A673 (cell line): Measurements from ENCODE around the gene WNT7A. TPM values are rescaled to one million over a fixed set of nuclear protein-coding genes. Genes with fewer than 3 reads are reported as not detected.

Experiments used
- BruUV-seq: library from RNA; stranded (reverse); fragments of 400-500 nt; replicated peaks from 2 replicates; lab custom pipeline; 2021; lab: Mats Ljungman, UMichigan
- CTCF ChIA-PET: fragments of 300-600 bp; sonication (Branson Sonifier 250); formaldehyde crosslinking; loops from one replicate; lab custom pipeline; 2022; ENCODE audit warnings: antibody characterized with exemption; lab: Charles Lee
- POLR2A ChIA-PET: fragments of 300-600 bp; sonication (Branson Sonifier 250); formaldehyde crosslinking; loops from one replicate; lab custom pipeline; 2022; ENCODE audit warnings: antibody characterized with exemption; ENCODE audit not compliant: low non-redundant PET; lab: Charles Lee
- DNase-seq: peaks from one replicate; pipeline ENCODE4 v3.0.0-alpha.2; 2015; ENCODE audit warnings: low spot score
- H3K27ac ChIP-seq: fragments of 200-600 bp; sonication (generic); 2 replicates; pipeline ENCODE4 v1.5.1; 2016; ENCODE audit warnings: mixed run types, low read depth, mild to moderate bottlenecking, mixed read lengths, antibody characterized with exemption, low read length; ENCODE audit not compliant: poor library complexity, severe bottlenecking
- H3K27me3 ChIP-seq: fragments of 200-600 bp; sonication (generic); replicated peaks from 2 replicates; pipeline ENCODE4 v1.6.1; 2017; ENCODE audit warnings: mixed run types, low read depth, mild to moderate bottlenecking, mixed read lengths, antibody characterized with exemption, low read length; ENCODE audit not compliant: insufficient read depth, poor library complexity
- H3K36me3 ChIP-seq: fragments of 200-600 bp; sonication (generic); 2 replicates; pipeline ENCODE4 v1.6.1; 2016; ENCODE audit warnings: mixed run types, mild to moderate bottlenecking, mixed read lengths, antibody characterized with exemption, low read length; ENCODE audit not compliant: insufficient read depth, poor library complexity, severe bottlenecking
- H3K4me1 ChIP-seq: fragments of 200-600 bp; sonication (generic); 2 replicates; pipeline ENCODE4 v1.6.1; 2017; ENCODE audit warnings: mixed run types, mild to moderate bottlenecking, mixed read lengths, antibody characterized with exemption, low read length; ENCODE audit not compliant: insufficient read depth, poor library complexity, severe bottlenecking
- H3K4me3 ChIP-seq: fragments of 200-600 bp; sonication (generic); 2 replicates; pipeline ENCODE4 v1.5.1; 2016; ENCODE audit warnings: low read depth, mixed run types, mild to moderate bottlenecking, mixed read lengths, low read length; ENCODE audit not compliant: poor library complexity, severe bottlenecking
- H3K9me3 ChIP-seq: fragments of 200-600 bp; sonication (generic); 2 replicates; pipeline ENCODE4 v1.6.1; 2016; ENCODE audit warnings: mixed run types, low read depth, mild to moderate bottlenecking, mixed read lengths, antibody characterized with exemption, low read length; ENCODE audit not compliant: poor library complexity, severe bottlenecking
- CTCF ChIP-seq: fragments of 300-800, 200-600 bp; sonication (generic); conservative IDR thresholded peaks from 2 replicates; pipeline ENCODE4 v1.5.1; 2017; ENCODE audit warnings: low read depth, mild to moderate bottlenecking, antibody characterized with exemption, low read length, moderate library complexity, mixed read lengths
- EZH2 ChIP-seq: fragments of 200-600 bp; sonication (generic); IDR thresholded peaks from 2 replicates; pipeline ENCODE4 v1.6.1; 2017; ENCODE audit warnings: borderline replicate concordance, low read depth, mild to moderate bottlenecking, mixed read lengths, antibody characterized with exemption, low read length; ENCODE audit not compliant: poor library complexity, severe bottlenecking
- intact Hi-C: fragments of 100-400 bp; cut with micrococcal nuclease; formaldehyde crosslinking; loops from one replicate; pipeline ENCODE4 v1.10.0; 2022; ENCODE audit not compliant: unreplicated experiment
- total RNA-seq: library from RNA; stranded (reverse); gene quantifications from 2 replicates; pipeline ENCODE4 v1.2.3, GENCODE V29; 2021

The WNT7A gene
- total RNA-seq, 1 experiment from 2014 or later = not detected

- no peak for DNase-seq
- Histone ChIP-seq H3K9me3 (no peaks in the 10 kb centered on the region), H3K27me3 (no peaks in the 10 kb centered on the region), H3K4me1 (no peaks in the 10 kb centered on the region), H3K27ac (no peak overlapping the region), H3K4me3 (no peak overlapping the region), H3K36me3 (no peaks in the 10 kb centered on the region)
- CTCF ChIA-PET = no interaction called here
- TF ChIP-seq CTCF (no peak), EZH2 (no peak)
- no TSS peak for BruUV-seq
- intact Hi-C loops = no loop called here
- POLR2A ChIA-PET = no interaction called here
Observed at GRCh38 chr3:13824521-13825310, 55.2 kb downstream of the WNT7A start.

GRCh38 chr3:13823692-13824091 is 56.2 kb downstream of the WNT7A start:
- ChIA-PET POLR2A (no interaction called here), CTCF (no interaction called here)
- no peak overlapping the region for H3K27ac ChIP-seq
- H3K36me3 ChIP-seq = no peaks in the 10 kb centered on the region
- no peak for TF ChIP-seq EZH2
- TF ChIP-seq CTCF = no peak
- H3K9me3 ChIP-seq = no peaks in the 10 kb centered on the region
- H3K27me3 ChIP-seq = no peaks in the 10 kb centered on the region
- DNase-seq = no peak
- no peak overlapping the region for H3K4me3 ChIP-seq
- intact Hi-C loops = no loop called here
- no TSS peak for BruUV-seq
- no peaks in the 10 kb centered on the region for H3K4me1 ChIP-seq

GRCh38 chr3:13822871-13823585 is 56.8 kb downstream of the WNT7A start:
- H3K9me3 ChIP-seq = no peaks in the 10 kb centered on the region
- H3K27ac ChIP-seq = no peak overlapping the region
- intact Hi-C loops = no loop called here
- no peak for DNase-seq
- TF ChIP-seq EZH2 (no peak), CTCF (no peak)
- BruUV-seq = no TSS peak
- H3K4me3 ChIP-seq = no peak overlapping the region
- no peaks in the 10 kb centered on the region for H3K27me3 ChIP-seq
- H3K36me3 ChIP-seq = no peaks in the 10 kb centered on the region
- no peaks in the 10 kb centered on the region for H3K4me1 ChIP-seq
- ChIA-PET POLR2A (no interaction called here), CTCF (no interaction called here)
